ENCODE results near the gene THEMIS2. TPM values are rescaled to one million over a fixed set of nuclear protein-coding genes. Genes with fewer than 3 reads are reported as not detected.
A peak's percentile ranks its signal among the peaks of the same experiment; 100 is the strongest.

Gene THEMIS2
- total RNA-seq, 1 donor from 2014 or later = 78.6 TPM

- intact Hi-C loops (cut with micrococcal nuclease) = no loop called here
- Mint-ChIP-seq H3K9me3 (no peaks in the 10 kb centered on the region), H3K27ac (peak overlapping the region; percentile 85), H3K4me1 (peaks cover 74% of the 10 kb centered on the region), H3K4me3 (no peak overlapping the region), H3K36me3 (ENCODE audit: low read depth) (peaks cover 80% of the 10 kb centered on the region), H3K27me3 (no peaks in the 10 kb centered on the region)
- ChIA-PET CTCF (interaction anchor here (1.0 kb wide), 1 partner anchor 9 kb away, joined by 3 read pairs; no protein-coding TSS in a partner anchor), POLR2A (interaction anchor here (1.3 to 2.4 kb wide), 4 partner anchors 10 to 45 kb away, joined by 3 to 19 read pairs (median 6); partner anchors contain the start of gene THEMIS2)
- TF ChIP-seq, protein P1, sequence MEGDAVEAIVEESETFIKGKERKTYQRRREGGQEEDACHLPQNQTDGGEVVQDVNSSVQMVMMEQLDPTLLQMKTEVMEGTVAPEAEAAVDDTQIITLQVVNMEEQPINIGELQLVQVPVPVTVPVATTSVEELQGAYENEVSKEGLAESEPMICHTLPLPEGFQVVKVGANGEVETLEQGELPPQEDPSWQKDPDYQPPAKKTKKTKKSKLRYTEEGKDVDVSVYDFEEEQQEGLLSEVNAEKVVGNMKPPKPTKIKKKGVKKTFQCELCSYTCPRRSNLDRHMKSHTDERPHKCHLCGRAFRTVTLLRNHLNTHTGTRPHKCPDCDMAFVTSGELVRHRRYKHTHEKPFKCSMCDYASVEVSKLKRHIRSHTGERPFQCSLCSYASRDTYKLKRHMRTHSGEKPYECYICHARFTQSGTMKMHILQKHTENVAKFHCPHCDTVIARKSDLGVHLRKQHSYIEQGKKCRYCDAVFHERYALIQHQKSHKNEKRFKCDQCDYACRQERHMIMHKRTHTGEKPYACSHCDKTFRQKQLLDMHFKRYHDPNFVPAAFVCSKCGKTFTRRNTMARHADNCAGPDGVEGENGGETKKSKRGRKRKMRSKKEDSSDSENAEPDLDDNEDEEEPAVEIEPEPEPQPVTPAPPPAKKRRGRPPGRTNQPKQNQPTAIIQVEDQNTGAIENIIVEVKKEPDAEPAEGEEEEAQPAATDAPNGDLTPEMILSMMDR (IDR thresholded peaks at IDR 0.05) = no peak
- ATAC-seq (ENCODE audit: low read depth) (no peak), DNase-seq (no peak)
Observed at GRCh38 chr1:27886353-27886679, 14.0 kb downstream of the THEMIS2 start.

GRCh38 chr1:27886744-27887143, 14.4 kb downstream of the THEMIS2 start:
- Mint-ChIP-seq H3K4me3 (peak overlapping the region; percentile 44), H3K36me3 (ENCODE audit: low read depth) (peaks cover 81% of the 10 kb centered on the region), H3K9me3 (no peaks in the 10 kb centered on the region), H3K4me1 (peaks cover 78% of the 10 kb centered on the region), H3K27ac (peak overlapping the region; percentile 85), H3K27me3 (no peaks in the 10 kb centered on the region)
- intact Hi-C loops (cut with micrococcal nuclease) = no loop called here
- POLR2A ChIA-PET = interaction anchor here (1.3 to 2.4 kb wide), 5 partner anchors 10 to 45 kb away, joined by 3 to 19 read pairs (median 6); partner anchors contain the start of gene THEMIS2
- no peak for DNase-seq
- no peak for ATAC-seq (ENCODE audit: low read depth)
- TF ChIP-seq, protein P1 (IDR thresholded peaks at IDR 0.05) = no peak
- CTCF ChIA-PET = no interaction called here

DNA sequence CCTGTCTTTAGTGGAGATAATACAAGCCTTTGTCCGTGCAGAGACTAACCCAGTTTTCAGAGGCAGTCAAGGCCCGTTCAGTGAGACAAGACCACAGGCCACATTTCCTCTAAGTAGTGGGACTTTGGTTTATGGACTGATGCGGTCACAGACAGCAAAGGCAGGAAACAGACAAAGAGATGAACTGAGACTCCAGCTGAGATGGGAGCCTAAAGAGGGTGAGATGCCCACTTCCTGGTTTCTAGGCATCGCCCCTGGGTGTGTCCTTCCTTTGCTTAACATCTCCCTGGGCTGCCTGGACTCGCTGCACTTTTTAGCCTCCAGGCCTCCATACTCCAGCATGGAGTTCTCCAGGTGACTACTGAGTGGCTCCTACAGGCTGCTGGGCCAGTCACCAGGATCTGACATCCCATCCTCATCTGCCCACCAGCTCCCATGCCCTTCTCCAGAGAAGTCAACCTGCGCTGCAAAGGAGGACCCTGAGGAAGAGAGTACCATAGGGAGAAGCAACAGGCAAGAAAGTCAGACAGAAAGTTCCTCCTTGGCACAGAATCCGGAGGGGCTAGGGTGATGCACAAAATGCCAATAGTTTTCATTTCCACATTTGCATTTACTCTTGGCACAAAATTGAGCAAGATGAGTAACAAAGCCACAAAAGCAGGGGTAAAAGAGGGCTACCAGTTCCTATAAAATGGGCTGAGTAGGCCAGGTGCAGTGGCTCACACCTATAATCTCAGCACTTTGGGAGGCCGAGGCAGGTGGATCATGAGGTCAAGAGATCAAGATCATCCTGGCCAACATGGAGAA, 15.1 kb downstream of the THEMIS2 start:
- intact Hi-C loops (cut with micrococcal nuclease) = no loop called here
- Mint-ChIP-seq H3K4me1 (peaks cover 83% of the 10 kb centered on the region), H3K27ac (peak overlapping the region; percentile 85), H3K27me3 (no peaks in the 10 kb centered on the region), H3K9me3 (no peaks in the 10 kb centered on the region), H3K4me3 (peak overlapping the region; percentile 44), H3K36me3 (ENCODE audit: low read depth) (peaks cover 83% of the 10 kb centered on the region)
- ChIA-PET CTCF (no interaction called here), POLR2A (interaction anchor here (1.4 to 2.4 kb wide), 4 partner anchors 11 to 46 kb away, joined by 3 to 19 read pairs (median 6); partner anchors contain the start of gene THEMIS2)
- ATAC-seq (ENCODE audit: low read depth) (peak; percentile 12), DNase-seq (no peak)
- TF ChIP-seq, protein P1 (IDR thresholded peaks at IDR 0.05) = no peak

- Mint-ChIP-seq H3K4me3 (no peak overlapping the region), H3K4me1 (peaks cover 75% of the 10 kb centered on the region), H3K27ac (peak overlapping the region; percentile 89), H3K27me3 (no peaks in the 10 kb centered on the region), H3K36me3 (ENCODE audit: low read depth) (peaks cover 84% of the 10 kb centered on the region), H3K9me3 (no peaks in the 10 kb centered on the region)
- intact Hi-C loops (cut with micrococcal nuclease) = no loop called here
- ChIA-PET CTCF (no interaction called here), POLR2A (interaction anchor here (0.6 kb wide), 1 partner anchor 17 kb away, joined by 3 read pairs; the partner anchor contains the start of gene THEMIS2)
- TF ChIP-seq, protein P1 (IDR thresholded peaks at IDR 0.05) = no peak
- no peak for DNase-seq
- ATAC-seq (ENCODE audit: low read depth) = no peak
Observed at GRCh38 chr1:27889506-27889905, 17.2 kb downstream of the THEMIS2 start.
